GM18519 (cell line): ENCODE results near the gene ABCA13.

ENCODE experiments used
- ATAC-seq: cut with Tn5 transposase; IDR thresholded peaks from one replicate; pipeline ENCODE4 v1.9.1; 2021; ENCODE audit warnings: mild to moderate bottlenecking, moderate library complexity; ENCODE audit not compliant: unreplicated experiment, low FRiP score

Gene ABCA13

DNA sequence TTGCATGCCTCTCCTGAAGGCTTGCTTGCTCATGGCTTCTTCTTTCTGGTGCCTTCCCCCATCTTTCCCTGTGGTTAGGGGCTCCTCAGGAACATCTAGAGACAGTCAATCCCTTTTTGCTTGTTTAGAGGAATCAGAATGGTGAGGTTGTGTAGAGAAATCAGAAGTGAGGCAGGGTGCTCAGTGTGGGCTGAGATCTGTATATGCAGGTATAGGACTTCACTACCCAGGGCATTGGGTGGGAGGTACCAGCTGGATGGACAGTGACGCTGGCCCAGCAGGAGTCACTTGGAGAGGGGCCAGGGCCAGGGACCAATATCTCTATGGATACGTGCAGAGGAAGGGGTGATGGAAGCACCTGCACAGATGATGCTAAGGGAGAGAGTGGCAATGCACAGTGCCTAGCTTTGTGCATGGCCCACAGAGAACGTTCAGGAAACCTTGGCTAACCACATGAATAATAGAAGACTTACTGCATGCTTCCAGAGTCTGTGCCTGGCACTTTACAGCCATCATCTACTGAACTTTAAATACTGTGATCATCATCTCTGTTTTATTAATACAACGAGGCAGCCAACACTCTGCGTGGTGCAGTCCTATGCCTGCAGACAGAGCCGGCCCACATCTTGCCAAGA lies 255.2 kb downstream of the ABCA13 start:
- ATAC-seq: no peak

DNA sequence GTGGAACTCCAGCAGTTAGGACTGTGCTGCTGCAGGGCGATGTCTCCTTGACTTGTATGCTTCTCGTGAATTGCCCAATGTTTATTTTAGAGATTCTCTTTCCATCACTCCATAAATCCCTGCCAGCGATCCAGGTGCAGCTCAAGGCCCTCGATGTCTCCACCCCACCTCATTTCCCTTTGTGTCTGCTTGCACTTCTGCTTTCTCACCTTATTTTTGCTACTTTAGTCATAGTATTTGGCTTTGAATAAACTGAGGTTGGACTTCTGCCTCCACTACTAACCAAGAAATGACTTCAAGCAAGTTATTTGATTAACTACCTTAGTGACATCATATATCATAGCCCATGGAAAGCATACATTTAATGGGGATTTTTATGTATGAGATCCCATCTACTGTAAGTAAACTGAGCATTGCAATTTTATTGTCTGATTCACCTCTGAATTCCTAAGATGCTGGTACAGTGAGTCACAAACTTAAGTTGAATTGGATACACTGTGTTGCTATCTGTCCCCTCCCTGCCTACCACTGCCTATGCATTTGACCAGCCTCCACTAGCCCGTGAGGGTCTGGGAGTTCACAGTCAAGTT lies 255.8 kb downstream of the ABCA13 start:
- no peak for ATAC-seq

DNA sequence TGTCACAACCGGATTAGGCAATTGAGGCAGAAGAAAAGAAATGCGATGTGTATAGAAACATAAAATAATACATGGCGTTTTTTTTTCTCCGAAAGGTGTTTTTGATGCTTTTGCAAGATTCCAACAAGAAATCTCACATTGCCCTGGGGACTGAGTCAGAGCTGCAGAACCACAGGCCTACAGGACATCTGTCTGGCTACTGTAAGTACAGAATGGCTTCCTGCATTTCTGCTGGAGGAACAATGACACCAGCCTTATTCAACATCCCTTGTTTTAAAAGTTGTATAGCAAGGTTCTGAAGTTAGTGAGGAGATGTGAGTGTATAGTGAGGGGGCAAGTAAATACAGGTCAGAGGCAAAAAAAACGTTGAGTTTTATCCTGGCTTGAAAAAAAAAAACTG lies 256.4 kb downstream of the ABCA13 start:
- ATAC-seq: no peak

DNA sequence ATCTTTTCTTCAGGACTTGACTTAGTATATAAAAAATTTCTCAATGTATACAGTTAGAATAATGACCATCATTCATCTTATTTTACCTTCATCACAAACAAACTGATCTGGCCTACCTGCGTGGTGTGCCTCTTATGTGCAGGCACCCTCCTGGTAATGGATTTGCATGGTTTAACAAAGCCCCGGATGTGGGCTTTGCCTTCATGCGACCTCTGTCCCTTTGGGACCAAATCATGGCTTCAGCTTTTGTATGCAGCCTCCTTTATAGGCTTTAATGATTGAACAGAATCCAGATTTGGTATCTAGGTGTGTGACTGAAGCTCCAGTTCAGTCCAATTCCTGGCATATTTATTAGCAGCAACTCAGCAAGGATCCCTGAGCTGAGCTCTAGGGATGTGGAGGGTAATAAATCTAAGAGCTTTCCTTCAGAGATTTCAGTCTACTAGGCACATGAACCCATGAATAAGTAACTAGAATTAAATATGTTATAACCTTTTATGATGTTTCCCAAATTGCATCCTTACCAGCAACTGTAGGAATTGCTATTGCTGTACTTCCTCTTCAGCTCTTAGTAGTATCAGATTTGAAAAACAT lies 256.9 kb downstream of the ABCA13 start:
- no peak for ATAC-seq

DNA sequence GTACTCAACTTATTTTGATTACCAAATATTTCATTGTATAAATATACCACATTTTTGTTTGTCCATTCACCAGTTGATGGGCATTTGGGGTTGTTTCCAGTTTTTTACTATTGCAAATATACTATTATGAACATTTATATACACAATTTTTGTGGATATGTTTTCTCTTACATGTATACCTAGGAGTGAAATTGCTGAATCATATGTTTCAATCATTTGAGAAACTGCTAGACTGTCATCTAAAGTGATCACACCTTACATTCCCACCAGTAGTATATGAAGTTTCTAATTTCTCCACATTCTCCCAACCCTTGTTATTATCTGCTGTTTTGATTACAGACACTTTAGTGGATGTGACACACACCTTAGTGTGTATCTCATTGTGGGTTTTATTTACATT lies 257.9 kb downstream of the ABCA13 start:
- no peak for ATAC-seq

DNA sequence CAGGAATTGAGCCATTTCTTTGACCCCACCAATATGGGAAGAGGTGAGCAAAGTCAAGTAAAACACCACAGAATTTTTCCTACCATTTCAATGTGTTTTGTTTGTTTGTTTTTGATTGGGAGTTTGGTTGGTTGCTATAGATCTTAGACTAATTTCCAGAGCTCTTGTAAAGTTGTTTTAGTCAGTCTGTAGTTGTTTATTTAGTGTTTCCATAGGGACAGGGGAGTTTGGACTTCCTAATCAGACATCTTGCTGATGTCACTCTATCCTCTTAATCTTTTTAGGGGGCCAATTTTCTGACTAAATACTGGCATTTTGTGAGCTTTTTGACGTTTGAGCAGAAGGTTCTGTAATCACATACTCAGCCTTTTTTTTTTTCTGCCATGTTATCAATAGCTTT lies 266.9 kb downstream of the ABCA13 start:
- ATAC-seq: no peak

DNA sequence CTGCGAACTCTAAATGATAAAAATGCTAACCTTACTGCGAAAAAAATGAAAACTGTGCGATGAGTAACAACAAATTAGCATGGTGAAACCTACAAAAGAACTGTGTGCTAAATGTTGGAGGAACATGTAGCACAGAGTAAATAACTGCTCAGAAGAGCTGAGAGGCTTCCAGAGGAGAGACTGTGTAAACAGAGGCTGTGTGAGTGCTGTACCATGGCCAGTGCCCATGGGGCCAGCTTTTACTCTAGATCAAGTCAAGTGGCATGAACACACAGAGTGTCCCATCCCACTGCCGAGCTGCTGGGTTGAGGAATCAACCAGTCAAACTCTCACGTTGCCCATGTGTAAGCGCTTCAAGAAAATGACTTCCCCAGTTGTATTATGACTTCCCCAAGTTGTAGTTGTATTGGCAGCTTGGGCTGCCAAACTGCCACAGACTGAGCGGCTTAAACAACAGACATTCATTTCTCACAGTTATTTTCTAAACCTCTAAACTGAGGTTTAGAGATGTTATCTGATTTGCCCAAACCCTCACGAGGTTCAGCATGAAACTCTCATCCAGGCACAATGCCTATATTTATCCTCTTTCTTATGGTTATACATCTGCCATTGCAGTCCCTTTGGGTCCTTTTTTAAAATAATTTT lies 270.7 kb downstream of the ABCA13 start:
- ATAC-seq: no peak

DNA sequence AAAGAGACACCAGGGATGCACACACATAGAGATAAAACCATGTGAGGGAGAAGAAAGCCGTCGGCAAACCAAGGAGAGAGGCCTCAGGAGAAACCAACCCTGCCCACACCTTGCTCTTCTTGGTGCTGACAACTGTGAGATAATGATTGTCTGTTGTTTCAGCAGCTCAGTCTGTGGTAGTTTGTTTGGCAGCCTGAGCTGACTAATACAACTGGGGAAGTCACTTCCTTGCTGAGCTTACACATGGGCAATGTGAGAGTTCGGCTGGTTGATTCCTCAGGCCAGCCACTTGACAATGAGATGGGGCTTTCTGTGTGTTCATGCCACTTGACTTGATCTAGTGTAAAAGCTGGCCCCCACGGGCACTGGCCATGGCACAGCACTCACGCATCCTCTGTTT lies 271.8 kb downstream of the ABCA13 start:
- no peak for ATAC-seq

DNA sequence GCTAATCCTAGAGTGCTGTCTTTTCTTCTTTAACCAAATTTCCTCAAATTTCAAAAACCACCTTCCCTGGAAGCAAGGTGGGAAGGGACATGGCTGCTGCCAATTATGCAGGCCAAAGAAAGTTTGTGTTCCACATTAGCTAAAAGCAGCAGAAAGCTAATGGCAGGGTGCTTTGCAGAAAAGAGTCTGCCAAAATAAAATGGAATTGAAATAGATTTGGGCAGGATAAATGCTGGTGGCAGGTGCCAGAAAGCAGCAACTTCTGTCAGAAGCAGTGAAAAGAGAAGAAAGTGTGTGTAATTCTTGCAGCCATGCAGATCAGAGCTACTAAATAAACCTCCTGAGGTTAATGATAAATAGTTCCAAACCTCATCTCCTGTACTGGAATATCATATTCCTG lies 275.5 kb downstream of the ABCA13 start:
- no peak for ATAC-seq

DNA sequence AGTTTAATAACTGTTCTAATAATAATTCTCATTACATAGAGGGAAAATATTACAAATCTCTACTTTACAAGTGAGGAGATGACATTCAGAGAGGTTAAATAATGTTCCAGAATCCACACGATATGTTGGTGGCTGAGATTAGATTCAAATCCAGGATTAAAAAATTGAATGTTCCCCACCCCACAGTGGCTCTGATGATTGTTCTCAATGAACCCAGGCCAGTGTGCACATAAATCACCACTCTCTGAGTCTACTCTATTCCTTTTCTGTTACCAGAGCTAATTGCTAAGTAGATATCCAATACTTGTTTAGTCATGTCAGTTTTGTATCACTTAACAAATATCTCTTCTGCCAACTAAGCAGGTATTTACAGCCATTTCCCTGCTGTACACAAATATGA lies 281.0 kb downstream of the ABCA13 start:
- ATAC-seq: no peak

DNA sequence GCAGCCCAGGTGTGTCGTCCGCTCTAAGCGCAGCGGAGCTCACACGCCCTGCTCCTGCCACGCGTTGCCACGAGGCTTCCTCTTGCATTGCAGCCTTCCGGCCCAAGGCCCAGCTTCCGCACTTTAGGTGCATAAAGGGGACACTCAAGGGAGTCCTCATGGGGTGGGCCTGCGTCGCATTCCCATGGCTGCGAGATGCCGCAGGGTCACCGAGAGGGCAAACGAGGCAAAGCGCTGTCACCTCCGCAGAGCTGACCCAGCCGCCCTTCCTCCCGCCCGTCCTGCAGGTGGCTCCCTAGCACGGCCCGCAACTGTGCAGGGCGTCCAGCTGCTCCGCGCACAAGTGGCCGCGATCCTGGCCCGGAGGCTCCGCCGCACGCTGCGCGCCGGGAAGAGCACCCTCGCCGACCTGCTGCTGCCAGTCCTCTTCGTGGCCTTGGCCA lies 283.5 kb downstream of the ABCA13 start:
- ATAC-seq: no peak

DNA sequence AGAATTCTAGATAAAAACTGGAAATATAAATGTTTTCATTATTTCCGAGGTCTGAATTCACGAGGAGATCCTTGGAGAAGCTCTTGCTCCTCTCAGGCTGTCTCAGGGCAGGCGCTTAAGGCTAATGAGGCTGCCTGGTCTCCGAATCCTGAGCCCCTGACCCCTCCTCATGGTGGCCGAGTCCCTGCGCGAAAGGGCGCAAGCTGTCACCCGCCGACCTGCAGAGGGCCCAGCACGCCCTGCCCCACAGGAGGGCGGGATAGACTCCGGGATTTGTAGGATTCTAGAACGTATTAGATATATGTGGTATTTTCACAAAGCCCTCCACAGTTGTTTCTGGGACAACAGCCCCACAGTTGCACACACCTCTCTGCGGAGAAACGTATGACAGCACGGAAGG lies 284.1 kb downstream of the ABCA13 start:
- ATAC-seq: no peak

DNA sequence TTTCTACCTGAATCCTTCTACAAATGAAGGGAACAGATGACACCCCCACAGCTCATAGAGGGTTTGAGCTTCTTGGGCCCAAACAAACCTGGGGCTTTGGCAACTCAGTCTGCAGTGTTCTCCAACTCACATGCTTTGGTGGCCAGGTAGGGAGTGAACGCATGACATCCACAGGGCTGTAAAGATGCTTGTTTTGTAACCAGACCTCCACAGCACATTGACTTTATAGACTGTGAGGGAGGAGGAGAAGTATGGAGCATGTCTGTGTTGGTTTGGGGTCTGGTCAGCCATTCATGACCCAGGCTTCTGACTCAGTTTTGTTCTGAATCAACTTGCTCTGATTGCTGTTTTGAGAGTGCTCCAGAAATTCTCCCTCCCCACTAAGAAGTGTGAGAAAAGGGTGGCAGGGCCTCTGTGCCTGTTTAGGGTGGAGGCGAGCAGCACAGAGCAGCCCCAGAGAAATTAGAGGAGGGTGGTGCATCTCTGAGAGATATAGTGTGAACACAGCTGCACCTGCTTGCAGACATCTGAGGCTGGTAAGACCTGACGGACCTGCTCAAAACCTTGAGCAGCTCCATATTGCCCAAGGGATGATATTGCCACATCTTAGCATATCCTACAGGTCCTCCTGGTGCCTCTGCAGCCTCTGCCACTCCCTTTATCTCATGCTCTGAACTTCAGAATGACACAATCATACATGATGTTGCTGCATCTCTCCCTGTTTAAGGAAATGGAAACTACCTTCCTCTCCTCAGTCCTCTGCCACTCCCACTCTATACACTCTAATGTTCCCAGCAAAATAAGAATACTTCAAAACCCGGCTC lies 287.7 kb downstream of the ABCA13 start:
- no peak for ATAC-seq

DNA sequence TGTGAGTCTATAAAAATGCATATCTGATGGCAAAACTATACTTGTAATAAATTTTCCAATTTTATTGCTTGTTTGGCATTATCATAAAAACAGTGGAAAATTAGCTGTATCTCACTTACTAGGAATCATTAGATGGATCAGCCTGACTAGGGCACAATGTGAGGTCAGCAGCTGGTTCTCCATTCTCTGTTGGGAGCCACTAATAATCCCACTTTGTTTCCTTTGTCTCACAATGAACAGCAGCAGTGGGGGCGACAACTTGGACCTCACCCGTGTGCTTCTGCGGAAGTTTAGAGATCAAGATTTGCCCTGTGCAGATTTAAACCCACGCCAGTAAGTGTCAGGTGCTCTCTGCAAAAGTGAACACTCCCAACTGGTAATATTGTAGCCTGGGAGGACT lies 295.5 kb downstream of the ABCA13 start:
- no peak for ATAC-seq

DNA sequence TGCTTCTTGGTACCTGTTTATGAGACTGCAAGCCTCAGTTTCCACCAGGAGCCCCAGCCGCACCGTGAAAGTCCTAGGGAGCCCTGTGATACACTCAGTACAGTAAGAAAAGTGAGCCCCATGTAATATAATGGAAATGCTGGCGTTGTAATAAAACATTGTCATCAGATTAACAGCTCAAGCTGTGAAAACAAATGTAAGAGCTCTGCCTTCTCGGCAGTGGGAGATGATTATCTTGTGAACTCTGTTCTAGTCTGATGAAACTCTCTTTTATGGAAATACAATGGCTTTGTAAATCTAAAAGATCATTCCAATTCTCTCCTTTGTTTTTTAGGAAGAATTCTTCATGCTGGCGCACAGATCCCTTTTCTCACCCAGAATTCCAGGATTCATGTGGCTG lies 299.9 kb downstream of the ABCA13 start:
- ATAC-seq: no peak

DNA sequence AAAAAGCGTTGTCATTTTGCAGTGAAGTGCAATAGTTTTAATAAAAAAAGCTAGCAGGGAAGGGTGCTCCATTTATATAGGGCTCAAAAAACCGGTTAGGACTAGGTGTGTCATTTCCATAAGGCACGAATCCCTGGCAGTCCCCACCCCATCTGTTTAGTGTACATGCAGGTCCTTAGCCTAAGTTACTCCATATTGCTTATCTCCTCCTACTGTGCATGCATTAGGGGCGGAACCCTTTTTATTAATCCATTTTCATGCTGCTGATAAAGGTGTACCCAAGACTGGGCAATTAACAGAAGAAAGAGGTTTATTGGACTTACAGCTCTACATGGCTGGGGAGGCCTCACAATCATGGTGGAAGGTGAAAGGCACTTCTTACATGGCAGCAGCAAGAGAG lies 301.4 kb downstream of the ABCA13 start:
- ATAC-seq: no peak

DNA sequence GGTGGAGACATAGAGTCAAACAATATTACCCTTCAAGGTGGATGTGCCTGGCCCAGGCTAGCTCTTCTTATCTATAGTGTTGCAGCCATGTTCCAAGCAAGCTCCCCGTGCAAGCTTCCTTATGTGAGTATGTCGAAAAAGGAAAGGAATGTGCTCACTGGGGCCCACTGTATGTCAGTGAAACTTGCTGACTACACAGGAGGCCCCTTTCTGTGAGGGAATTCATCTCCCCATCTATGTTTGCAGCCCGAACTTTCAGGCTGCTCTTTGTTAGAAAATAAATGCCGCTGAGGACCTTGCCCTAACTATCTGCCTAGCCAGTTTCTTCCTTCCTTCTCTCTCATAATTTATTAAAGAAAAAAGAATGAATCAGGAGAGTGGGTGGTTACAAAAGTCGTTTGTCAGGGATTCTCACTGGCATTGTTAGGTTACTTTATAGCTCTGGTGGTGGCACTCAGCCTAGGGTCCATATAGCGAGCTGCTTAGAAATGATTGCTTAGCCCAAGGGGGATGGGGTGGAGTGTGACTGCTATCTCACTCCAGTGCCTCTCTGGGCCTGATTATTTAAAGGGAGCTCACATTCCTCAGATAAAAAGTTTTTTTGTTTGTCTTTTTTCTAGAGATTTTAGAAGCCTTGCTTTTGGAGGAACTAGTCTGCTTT lies 302.1 kb downstream of the ABCA13 start:
- no peak for ATAC-seq

DNA sequence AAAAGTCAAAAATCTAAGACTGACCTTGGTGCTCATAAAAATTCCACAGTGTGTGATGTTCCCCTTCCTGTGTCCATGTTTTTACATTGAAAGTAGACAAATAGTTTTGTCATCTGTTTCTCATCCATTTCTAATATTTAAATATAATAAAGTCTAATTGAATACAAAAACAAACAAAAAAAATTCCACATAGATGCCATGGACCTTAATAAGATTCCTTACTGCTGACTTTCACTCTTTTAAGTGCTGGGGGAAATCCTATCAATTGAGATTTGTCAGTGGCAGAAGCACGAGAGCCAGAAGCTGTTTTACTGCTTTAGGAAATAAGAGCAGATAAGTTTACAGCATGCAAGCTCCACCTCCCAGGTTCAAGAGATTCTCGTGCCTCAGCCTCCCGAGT lies 310.0 kb downstream of the ABCA13 start:
- no peak for ATAC-seq

DNA sequence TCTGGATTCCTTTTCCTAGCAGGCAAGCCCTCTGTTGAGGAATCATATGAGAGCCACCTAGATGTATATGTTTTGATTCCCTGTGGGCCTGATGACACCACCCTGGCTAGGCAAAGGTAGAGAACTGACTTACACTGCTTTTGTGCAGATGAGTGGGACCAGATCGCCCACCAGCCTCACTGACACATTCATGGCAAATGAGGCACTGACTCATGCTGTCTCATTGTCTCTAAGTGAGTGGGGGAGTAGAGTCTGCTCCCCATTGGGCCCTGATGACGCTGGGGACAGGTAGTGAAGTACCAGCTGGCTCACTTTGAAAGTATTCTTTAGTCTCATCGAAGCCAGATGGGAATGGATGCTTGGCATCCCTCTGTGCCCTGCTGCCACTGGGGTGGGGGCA lies 326.3 kb downstream of the ABCA13 start:
- no peak for ATAC-seq

DNA sequence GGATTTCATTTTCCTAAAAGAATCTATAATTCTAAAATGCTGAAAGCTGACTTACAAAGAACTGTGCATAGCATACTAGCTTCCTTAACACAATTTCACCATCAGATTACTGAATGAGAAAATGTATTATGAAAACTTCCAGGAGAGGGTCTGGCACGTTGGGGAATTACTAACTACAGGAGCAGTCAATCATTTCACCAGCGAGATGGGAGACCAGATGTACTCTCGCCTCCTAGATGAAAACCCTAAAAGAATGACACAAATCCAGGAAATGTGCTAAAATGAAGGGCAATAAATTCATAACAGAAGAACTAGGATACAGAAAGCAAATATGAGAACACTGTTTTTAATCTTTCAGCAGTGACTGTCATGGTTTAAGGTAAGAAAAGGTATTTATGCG lies 330.8 kb downstream of the ABCA13 start:
- no peak for ATAC-seq
